ENCODE data around the gene PMM2.
A peak's percentile ranks its signal among the peaks of the same experiment; 100 is the strongest.

Gene PMM2

DNA sequence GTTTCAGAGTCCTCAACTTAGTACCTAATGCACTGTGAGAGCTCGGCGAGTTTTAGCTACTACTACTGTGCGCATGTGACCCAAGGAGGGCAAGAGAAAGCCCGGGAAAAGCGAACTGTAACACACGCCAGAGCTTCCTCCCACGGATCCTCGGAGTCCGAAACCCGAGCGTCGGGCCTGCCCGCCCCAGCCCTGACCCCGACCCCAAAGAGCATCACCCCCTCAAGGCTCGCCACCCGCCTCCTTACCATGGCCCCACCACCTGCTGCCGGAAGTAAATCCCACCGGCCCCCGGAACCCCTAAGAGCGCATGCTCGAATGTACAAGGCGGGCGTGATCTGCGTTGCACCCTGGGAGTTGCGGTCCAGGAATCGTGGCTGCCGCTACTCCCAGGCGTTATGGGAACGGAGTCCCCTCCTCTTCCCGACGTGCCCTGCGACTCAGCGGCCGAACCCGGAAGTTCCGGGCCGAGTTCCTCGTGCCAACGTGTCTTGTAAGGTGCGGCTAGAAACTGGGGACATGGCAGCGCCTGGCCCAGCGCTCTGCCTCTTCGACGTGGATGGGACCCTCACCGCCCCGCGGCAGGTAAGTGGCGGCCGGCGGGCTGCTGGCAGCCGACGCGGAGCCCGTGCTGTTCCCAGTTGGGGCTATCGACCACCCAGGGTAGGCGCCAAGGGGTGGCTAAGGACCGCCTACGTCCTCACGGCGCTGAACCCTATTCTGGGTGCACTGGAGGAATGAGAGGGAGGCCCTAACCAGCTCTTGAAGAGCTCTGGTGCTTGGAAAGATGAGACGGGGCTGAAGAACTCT, at the start of gene PMM2, which contains the start of gene TMEM186:
Gene PMM2, plus strand, starts transcription at position 476 of the 810 bp plus-strand sequence. Its CDS starts 44 bp downstream, at position 520.
Gene TMEM186, minus strand, starts transcription at position 276 of the 810 bp plus-strand sequence. Its CDS starts 25 bp downstream, at position 251.
- no peak for TF ChIP-seq CEBPB (IDR thresholded peaks at IDR 0.05)
- TF ChIP-seq, protein P1, sequence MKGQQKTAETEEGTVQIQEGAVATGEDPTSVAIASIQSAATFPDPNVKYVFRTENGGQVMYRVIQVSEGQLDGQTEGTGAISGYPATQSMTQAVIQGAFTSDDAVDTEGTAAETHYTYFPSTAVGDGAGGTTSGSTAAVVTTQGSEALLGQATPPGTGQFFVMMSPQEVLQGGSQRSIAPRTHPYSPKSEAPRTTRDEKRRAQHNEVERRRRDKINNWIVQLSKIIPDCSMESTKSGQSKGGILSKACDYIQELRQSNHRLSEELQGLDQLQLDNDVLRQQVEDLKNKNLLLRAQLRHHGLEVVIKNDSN (IDR thresholded peaks at IDR 0.05) = peak; percentile 62
- peak; percentile 67 for TF ChIP-seq TAF1 (IDR thresholded peaks at IDR 0.05; ENCODE audit: low read depth)
- no peak for TF ChIP-seq EP300 (IDR thresholded peaks at IDR 0.05; ENCODE audit: borderline replicate concordance)
- TF ChIP-seq CREB1 (IDR thresholded peaks at IDR 0.05; ENCODE audit: low read depth) = no peak
- TF ChIP-seq, protein P2, sequence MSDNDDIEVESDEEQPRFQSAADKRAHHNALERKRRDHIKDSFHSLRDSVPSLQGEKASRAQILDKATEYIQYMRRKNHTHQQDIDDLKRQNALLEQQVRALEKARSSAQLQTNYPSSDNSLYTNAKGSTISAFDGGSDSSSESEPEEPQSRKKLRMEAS (IDR thresholded peaks at IDR 0.05) = peak; percentile 99
- no peak for TF ChIP-seq FOXM1 (IDR thresholded peaks at IDR 0.05; ENCODE audit: borderline replicate concordance, low read depth)
- TF ChIP-seq EGR1 (IDR thresholded peaks at IDR 0.05) = no peak
- peak; percentile 52; the same call in 1 of the 2 replicates for TF ChIP-seq TCF12 (IDR thresholded peaks at IDR 0.05; ENCODE audit: low read depth)
- no peak; the same call in 1 of the 2 replicates for TF ChIP-seq ZBTB7A (IDR thresholded peaks at IDR 0.05; ENCODE audit: low read depth)
- TF ChIP-seq, protein P3, sequence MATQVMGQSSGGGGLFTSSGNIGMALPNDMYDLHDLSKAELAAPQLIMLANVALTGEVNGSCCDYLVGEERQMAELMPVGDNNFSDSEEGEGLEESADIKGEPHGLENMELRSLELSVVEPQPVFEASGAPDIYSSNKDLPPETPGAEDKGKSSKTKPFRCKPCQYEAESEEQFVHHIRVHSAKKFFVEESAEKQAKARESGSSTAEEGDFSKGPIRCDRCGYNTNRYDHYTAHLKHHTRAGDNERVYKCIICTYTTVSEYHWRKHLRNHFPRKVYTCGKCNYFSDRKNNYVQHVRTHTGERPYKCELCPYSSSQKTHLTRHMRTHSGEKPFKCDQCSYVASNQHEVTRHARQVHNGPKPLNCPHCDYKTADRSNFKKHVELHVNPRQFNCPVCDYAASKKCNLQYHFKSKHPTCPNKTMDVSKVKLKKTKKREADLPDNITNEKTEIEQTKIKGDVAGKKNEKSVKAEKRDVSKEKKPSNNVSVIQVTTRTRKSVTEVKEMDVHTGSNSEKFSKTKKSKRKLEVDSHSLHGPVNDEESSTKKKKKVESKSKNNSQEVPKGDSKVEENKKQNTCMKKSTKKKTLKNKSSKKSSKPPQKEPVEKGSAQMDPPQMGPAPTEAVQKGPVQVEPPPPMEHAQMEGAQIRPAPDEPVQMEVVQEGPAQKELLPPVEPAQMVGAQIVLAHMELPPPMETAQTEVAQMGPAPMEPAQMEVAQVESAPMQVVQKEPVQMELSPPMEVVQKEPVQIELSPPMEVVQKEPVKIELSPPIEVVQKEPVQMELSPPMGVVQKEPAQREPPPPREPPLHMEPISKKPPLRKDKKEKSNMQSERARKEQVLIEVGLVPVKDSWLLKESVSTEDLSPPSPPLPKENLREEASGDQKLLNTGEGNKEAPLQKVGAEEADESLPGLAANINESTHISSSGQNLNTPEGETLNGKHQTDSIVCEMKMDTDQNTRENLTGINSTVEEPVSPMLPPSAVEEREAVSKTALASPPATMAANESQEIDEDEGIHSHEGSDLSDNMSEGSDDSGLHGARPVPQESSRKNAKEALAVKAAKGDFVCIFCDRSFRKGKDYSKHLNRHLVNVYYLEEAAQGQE (IDR thresholded peaks at IDR 0.05; ENCODE audit: low read depth) = no peak
- no peak for TF ChIP-seq NFIC (IDR thresholded peaks at IDR 0.05)
- TF ChIP-seq RAD21 (IDR thresholded peaks at IDR 0.05; ENCODE audit: low read depth) = no peak
- TF ChIP-seq YY1 (IDR thresholded peaks at IDR 0.05; ENCODE audit: low read depth) = peak; percentile 70
- TF ChIP-seq TEAD4 (IDR thresholded peaks at IDR 0.05) = no peak

DNA sequence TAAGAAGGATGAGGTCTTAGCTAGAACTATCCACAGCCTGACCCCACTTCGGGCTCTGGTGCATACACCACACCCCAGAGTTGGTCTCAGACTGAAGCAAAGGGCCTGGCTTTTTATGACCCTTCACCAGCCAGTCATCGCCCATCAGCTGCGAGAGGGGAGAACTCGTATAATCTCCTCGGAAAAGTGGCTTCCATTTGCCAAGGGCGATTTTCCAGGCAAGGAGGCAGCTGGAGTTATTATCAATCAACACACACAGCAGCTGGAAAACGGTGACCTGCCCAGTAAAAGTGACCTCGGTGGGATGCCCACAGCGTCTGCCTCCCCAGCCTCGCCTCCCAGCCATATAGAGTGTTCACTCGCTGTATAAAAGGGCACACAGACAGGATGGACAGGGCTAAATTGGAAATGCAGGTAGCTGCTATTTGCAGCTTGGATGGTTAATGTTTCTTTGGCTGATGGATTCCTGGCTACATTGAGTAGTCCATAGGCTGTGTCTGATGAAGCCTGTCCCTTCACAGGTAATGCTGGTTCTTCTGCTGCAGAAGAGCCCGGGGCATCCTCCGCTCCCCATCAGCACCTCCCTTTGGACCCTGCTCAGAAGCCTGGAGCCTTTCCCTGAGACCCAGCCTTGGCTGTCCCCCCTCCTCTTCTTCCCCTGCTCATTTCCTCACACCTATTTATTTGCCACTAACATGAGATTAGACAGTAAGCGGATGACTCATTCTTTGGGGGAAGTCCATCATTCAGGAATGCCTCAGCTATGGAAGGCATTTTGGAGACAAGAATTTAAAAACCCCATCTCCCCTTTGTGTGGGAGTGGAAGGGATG, 45.9 kb upstream of the PMM2 start:
- TF ChIP-seq, protein P1 (IDR thresholded peaks at IDR 0.05) = no peak
- TF ChIP-seq FOXM1 (IDR thresholded peaks at IDR 0.05; ENCODE audit: borderline replicate concordance, low read depth) (no peak), TCF12 (IDR thresholded peaks at IDR 0.05; ENCODE audit: low read depth) (no peak), TAF1 (IDR thresholded peaks at IDR 0.05; ENCODE audit: low read depth) (no peak), NFIC (IDR thresholded peaks at IDR 0.05) (no peak), CEBPB (IDR thresholded peaks at IDR 0.05) (no peak), TEAD4 (IDR thresholded peaks at IDR 0.05) (no peak), EP300 (IDR thresholded peaks at IDR 0.05; ENCODE audit: borderline replicate concordance) (no peak), YY1 (IDR thresholded peaks at IDR 0.05; ENCODE audit: low read depth) (no peak), EGR1 (IDR thresholded peaks at IDR 0.05) (no peak), ZBTB7A (IDR thresholded peaks at IDR 0.05; ENCODE audit: low read depth) (no peak), RAD21 (IDR thresholded peaks at IDR 0.05; ENCODE audit: low read depth) (no peak), CREB1 (IDR thresholded peaks at IDR 0.05; ENCODE audit: low read depth) (no peak)
- TF ChIP-seq, protein P3 (IDR thresholded peaks at IDR 0.05; ENCODE audit: low read depth) = no peak
- TF ChIP-seq, protein P2 (IDR thresholded peaks at IDR 0.05) = no peak

DNA sequence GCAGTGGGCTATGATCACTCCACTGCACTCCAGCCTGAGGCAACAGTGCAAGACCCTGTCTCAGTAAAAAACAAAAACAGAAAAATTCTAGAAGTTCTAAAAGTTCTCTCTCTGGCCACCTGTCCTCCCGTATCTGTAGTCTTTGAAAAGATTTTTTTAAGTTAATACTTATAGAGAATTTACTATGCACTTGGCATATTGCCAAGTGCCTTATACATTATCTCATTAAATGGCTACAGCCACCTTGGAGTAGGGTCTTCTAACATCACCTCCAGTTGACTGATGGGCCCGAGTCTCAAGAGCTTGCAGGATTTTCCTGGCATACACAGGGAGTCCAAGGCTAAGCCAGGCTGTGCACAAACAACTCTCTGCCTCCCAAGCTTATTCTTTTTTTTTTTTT, 44.9 kb upstream of the PMM2 start:
- TF ChIP-seq TAF1 (IDR thresholded peaks at IDR 0.05; ENCODE audit: low read depth) (no peak), NFIC (IDR thresholded peaks at IDR 0.05) (peak; percentile 36; the same call in 1 of the 2 replicates)
- TF ChIP-seq, protein P2 (IDR thresholded peaks at IDR 0.05) = no peak

DNA sequence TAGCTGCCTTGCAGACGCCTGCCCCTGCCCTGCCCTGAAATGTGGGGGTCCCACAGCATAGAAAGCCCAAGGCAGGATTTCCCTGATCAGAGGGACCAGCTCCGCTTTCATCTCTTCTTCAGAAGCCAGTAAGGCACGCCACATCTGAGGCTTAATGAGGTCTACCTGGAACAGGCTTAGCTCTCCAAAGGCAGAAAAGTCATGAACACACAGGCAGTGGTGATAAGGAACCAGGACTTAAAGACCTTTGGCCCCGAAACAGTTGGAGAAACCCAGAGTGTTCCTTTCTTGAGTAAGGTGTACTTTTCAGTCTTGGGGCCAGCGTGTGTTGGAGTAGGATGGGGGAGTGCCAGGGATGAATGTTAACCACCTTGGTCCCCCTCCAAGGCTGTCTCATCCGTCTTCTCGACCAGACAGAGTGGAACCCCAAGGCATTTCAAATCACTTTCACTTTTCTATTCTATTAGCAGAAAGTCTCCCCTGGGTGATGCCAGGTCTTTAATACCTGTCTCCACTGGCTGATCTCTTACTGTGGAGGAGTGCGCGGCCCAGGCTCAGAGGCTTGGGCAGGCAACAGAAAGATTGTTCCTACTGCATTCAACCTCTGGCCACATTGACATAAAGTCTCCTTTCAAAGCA, 44.1 kb upstream of the PMM2 start:
- no peak for TF ChIP-seq EP300 (IDR thresholded peaks at IDR 0.05; ENCODE audit: borderline replicate concordance)
- no peak for TF ChIP-seq NFIC (IDR thresholded peaks at IDR 0.05)
- TF ChIP-seq YY1 (IDR thresholded peaks at IDR 0.05; ENCODE audit: low read depth) = no peak
- TF ChIP-seq, protein P3 (IDR thresholded peaks at IDR 0.05; ENCODE audit: low read depth) = no peak
- no peak for TF ChIP-seq EGR1 (IDR thresholded peaks at IDR 0.05)
- TF ChIP-seq, protein P2 (IDR thresholded peaks at IDR 0.05) = no peak
- no peak for TF ChIP-seq CEBPB (IDR thresholded peaks at IDR 0.05)
- no peak for TF ChIP-seq RAD21 (IDR thresholded peaks at IDR 0.05; ENCODE audit: low read depth)
- no peak for TF ChIP-seq FOXM1 (IDR thresholded peaks at IDR 0.05; ENCODE audit: borderline replicate concordance, low read depth)
- TF ChIP-seq CREB1 (IDR thresholded peaks at IDR 0.05; ENCODE audit: low read depth) = no peak
- TF ChIP-seq TEAD4 (IDR thresholded peaks at IDR 0.05) = no peak
- no peak for TF ChIP-seq TAF1 (IDR thresholded peaks at IDR 0.05; ENCODE audit: low read depth)
- no peak for TF ChIP-seq TCF12 (IDR thresholded peaks at IDR 0.05; ENCODE audit: low read depth)

Data from Ishikawa (cell line).